Left ventricle myocardium inferior (tissue), 1 donor: ENCODE results near the gene NEUROD4. TPM values are rescaled to one million over a fixed set of nuclear protein-coding genes. Genes with fewer than 3 reads are reported as not detected.

Experiments used
- DNase-seq: peaks from one replicate; pipeline ENCODE4 v3.0.0-alpha.2; 2020
- H3K27ac ChIP-seq: fragments of 200-600 bp; replicated peaks from 2 replicates; pipeline ENCODE4 v1.8.0; 2021
- H3K27me3 ChIP-seq: fragments of 200-600 bp; 2 replicates; pipeline ENCODE4 v1.8.0; 2021; ENCODE audit warnings: low read depth
- H3K36me3 ChIP-seq: fragments of 200-600 bp; 2 replicates; pipeline ENCODE4 v1.8.0; 2021
- H3K4me1 ChIP-seq: fragments of 200-600 bp; 2 replicates; pipeline ENCODE4 v1.8.0; 2021
- H3K4me3 ChIP-seq: fragments of 200-600 bp; 2 replicates; pipeline ENCODE4 v1.8.0; 2021; ENCODE audit warnings: mild to moderate bottlenecking, moderate library complexity
- H3K9me3 ChIP-seq: fragments of 200-600 bp; replicated peaks from 2 replicates; pipeline ENCODE4 v1.8.0; 2021
- intact Hi-C: fragments of 100-400 bp; cut with micrococcal nuclease; formaldehyde crosslinking; loops from one replicate; pipeline ENCODE4 v1.11.0; 2022
- total RNA-seq: library from RNA; stranded (reverse); fragmentation: NEBNext Ultra II Directional; extraction: Animal tissue kit (Norgen Biotek cat#: 25700); gene quantifications from one replicate; pipeline ENCODE4 v1.2.1, GENCODE V29; 2021
- TF ChIP-seq, protein P1 (sequence below): fragments of 200-600 bp; IDR thresholded peaks from 2 replicates; pipeline ENCODE4 v1.8.0; 2021; ENCODE audit warnings: antibody characterized with exemption, mild to moderate bottlenecking, borderline replicate concordance
- donor health status: DM: no; HTN: yes; CAD: no; lungs with severe emphysema.

The NEUROD4 gene
- total RNA-seq, 1 donor from 2014 or later, result not detected

DNA sequence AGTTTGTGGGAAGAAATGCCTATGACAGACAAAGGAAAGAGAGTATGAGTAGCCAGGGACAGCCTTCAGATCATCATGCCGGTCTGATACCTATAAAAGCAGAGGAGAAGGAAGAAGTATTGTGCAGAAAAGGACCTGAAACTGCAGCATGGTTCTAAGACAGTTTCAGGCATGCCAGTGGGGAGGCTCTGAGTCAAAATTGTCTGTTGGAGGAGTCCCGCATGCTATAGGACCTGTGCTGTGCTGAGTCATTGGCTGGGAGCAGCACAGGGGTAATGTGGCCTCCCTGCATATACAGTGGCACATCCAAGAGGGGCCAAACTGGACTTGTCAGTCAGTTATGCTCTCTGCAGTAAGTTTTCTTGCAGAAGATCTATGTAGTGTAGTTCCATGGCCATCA is 40.7 kb downstream of the NEUROD4 start:
- Histone ChIP-seq H3K36me3 (no peaks in the 10 kb centered on the region), H3K27me3 (peaks cover 80% of the 10 kb centered on the region), H3K4me1 (no peaks in the 10 kb centered on the region), H3K4me3 (no peak overlapping the region), H3K27ac (no peak overlapping the region), H3K9me3 (no peaks in the 10 kb centered on the region)
- DNase-seq, result no peak
- TF ChIP-seq, protein P1, sequence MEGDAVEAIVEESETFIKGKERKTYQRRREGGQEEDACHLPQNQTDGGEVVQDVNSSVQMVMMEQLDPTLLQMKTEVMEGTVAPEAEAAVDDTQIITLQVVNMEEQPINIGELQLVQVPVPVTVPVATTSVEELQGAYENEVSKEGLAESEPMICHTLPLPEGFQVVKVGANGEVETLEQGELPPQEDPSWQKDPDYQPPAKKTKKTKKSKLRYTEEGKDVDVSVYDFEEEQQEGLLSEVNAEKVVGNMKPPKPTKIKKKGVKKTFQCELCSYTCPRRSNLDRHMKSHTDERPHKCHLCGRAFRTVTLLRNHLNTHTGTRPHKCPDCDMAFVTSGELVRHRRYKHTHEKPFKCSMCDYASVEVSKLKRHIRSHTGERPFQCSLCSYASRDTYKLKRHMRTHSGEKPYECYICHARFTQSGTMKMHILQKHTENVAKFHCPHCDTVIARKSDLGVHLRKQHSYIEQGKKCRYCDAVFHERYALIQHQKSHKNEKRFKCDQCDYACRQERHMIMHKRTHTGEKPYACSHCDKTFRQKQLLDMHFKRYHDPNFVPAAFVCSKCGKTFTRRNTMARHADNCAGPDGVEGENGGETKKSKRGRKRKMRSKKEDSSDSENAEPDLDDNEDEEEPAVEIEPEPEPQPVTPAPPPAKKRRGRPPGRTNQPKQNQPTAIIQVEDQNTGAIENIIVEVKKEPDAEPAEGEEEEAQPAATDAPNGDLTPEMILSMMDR, result no peak
- intact Hi-C loops, result no loop called here

DNA sequence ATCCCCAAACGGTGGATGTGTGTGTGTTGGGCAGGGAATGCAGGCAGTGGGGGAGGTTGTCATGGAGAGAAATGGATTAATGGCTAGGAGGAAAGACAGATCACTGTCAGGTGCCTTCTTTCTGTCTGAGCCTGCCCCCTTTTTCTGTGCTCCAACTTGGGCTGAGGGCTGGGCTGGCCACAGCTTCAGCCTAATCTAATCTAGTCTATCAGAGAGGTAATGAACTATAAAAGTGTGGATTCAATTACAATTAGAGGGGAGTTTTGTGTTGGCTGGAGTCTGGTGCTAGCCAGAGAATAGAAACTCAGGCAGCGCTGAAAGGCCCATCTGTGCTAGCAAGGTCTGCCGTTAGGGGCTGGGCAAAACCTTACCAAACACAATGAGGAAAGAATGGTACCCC is 41.2 kb downstream of the NEUROD4 start:
- Histone ChIP-seq H3K4me1 (no peaks in the 10 kb centered on the region), H3K4me3 (no peak overlapping the region), H3K27me3 (peaks cover 85% of the 10 kb centered on the region), H3K36me3 (no peaks in the 10 kb centered on the region), H3K27ac (no peak overlapping the region), H3K9me3 (no peaks in the 10 kb centered on the region)
- intact Hi-C loops, result no loop called here
- TF ChIP-seq, protein P1, result no peak
- DNase-seq, result no peak

DNA sequence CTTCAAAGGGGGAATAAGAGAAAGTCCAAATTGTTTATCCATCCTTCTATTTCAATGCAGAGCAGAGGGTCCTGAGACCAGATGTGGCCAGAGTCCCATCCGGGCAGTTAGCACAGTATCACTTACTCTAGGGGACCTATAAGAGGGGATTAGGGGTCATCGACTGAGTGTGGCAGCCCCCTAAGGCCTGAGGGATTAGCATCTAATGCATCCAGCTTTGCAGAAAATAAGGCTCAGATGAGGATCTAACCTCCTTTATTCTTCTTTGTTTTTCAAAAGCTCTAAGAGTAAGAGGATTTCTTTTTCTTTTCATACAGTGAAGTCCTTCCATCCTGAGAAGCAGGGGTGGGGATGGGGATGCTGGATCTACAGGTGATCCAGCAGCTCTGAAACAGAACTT is 43.5 kb downstream of the NEUROD4 start:
- TF ChIP-seq, protein P1, result no peak
- Histone ChIP-seq H3K4me3 (no peak overlapping the region), H3K27me3 (peaks cover 89% of the 10 kb centered on the region), H3K36me3 (no peaks in the 10 kb centered on the region), H3K27ac (no peak overlapping the region), H3K4me1 (no peaks in the 10 kb centered on the region), H3K9me3 (no peaks in the 10 kb centered on the region)
- DNase-seq, result no peak
- intact Hi-C loops, result no loop called here

GRCh38 chr12:55065535-55065934 is 45.8 kb downstream of the NEUROD4 start:
- intact Hi-C loops, result no loop called here
- Histone ChIP-seq H3K27ac (no peak overlapping the region), H3K4me1 (no peaks in the 10 kb centered on the region), H3K4me3 (no peak overlapping the region), H3K9me3 (no peaks in the 10 kb centered on the region), H3K27me3 (peaks cover 72% of the 10 kb centered on the region), H3K36me3 (no peaks in the 10 kb centered on the region)
- DNase-seq, result no peak
- TF ChIP-seq, protein P1, result no peak

GRCh38 chr12:55067701-55068100 is 47.9 kb downstream of the NEUROD4 start:
- H3K9me3 ChIP-seq, result no peaks in the 10 kb centered on the region
- no peak for DNase-seq
- H3K27ac ChIP-seq, result no peak overlapping the region
- H3K27me3 ChIP-seq, result peaks cover 52% of the 10 kb centered on the region
- H3K4me1 ChIP-seq, result no peaks in the 10 kb centered on the region
- TF ChIP-seq, protein P1, result no peak
- H3K4me3 ChIP-seq, result no peak overlapping the region
- intact Hi-C loops, result no loop called here
- H3K36me3 ChIP-seq, result no peaks in the 10 kb centered on the region
